Heart right ventricle (tissue), 16 donors: ENCODE data around the gene TMEM184C. TPM values are rescaled to one million over a fixed set of nuclear protein-coding genes. Genes with fewer than 3 reads are reported as not detected.

Source experiments
- ATAC-seq, 8 donors: fragments of 200-7000 bp; cut with Tn5 transposase; one replicate each; pipeline ENCODE4 v1.9.1; 2020; ENCODE audit warnings: mild to moderate bottlenecking in 8 of 8, moderate library complexity in 8 of 8, moderate number of reproducible peaks in 1 of 8
- DNase-seq, 2 donors: peaks; one replicate each; pipeline ENCODE4 v3.0.0-alpha.2; 2020
- H3K27ac ChIP-seq, 10 donors: fragments of 200-600 bp; sonication (generic) in 2 of 10; one replicate each; pipeline versions ENCODE4 v1.5.0 to v1.8.0; 2020 to 2022; ENCODE audit warnings: mild to moderate bottlenecking in 3 of 10
- H3K27me3 ChIP-seq, 7 donors: fragments of 200-600 bp; one replicate each; pipeline ENCODE4 v1.8.0; 2021 to 2022; ENCODE audit warnings: mild to moderate bottlenecking in 2 of 7
- H3K36me3 ChIP-seq, 9 donors: fragments of 200-600 bp; sonication (generic) in 1 of 9; one replicate each; pipeline versions ENCODE4 v1.5.0 to v1.8.0; 2020 to 2022; ENCODE audit warnings: mild to moderate bottlenecking in 2 of 9
- H3K4me1 ChIP-seq, 9 donors: fragments of 200-600 bp; sonication (generic) in 1 of 9; one replicate each; pipeline versions ENCODE4 v1.5.0 to v1.8.0; 2020 to 2022; ENCODE audit warnings: mild to moderate bottlenecking in 4 of 9
- H3K4me3 ChIP-seq, 10 donors: fragments of 200-600 bp; sonication (generic) in 2 of 10; one replicate each; pipeline versions ENCODE4 v1.5.0 to v1.8.0; 2020 to 2022; ENCODE audit warnings: mild to moderate bottlenecking in 7 of 10, moderate library complexity in 2 of 10
- H3K9me3 ChIP-seq, 11 donors: fragments of 200-600 bp in 10 of 11; sonication (generic) in 2 of 11; one replicate each; pipeline versions ENCODE4 v1.5.0 to v1.8.0; 2013 to 2022; ENCODE audit warnings: mild to moderate bottlenecking in 2 of 11, control low read depth in 1 of 11, moderate library complexity in 1 of 11
- WGBS, 2 donors: extraction: QIAGEN DNeasy Blood & Tissue Kit; methylation state at CpG; one replicate each; pipeline ENCODE4 v1.1.7; 2013; ENCODE audit warnings: inconsistent platforms in 1 of 2; 5-methylcytosine and 5-hydroxymethylcytosine counted together
- intact Hi-C, 10 donors: fragments of 100-400 bp; cut with DNase I; formaldehyde crosslinking; loops; one replicate each; pipeline versions ENCODE4 v1.11.1 to v1.14.2; 2022
- polyA plus RNA-seq, 2 donors: library from polyadenylated mRNA; stranded (reverse); fragments of 200-250 nt; gene quantifications; one replicate each; pipeline ENCODE4 v1.2.3, GENCODE V29; 2013
- total RNA-seq, 10 donors: library from RNA; stranded (reverse); fragmentation: NEBNext Ultra II Directional in 3 of 10; extraction: Animal tissue kit (Norgen Biotek cat#: 25700) in 3 of 10; gene quantifications; one replicate each; pipeline versions ENCODE4 v1.2.1 to v1.2.4, GENCODE V29; 2021 to 2023
- TF ChIP-seq, protein P1 (sequence below), 9 donors: fragments of 200-600 bp; sonication (generic) in 2 of 9; IDR thresholded peaks; one replicate each; pipeline versions ENCODE4 v1.5.0 to v1.8.0; 2021 to 2022; ENCODE audit warnings: antibody characterized with exemption in 9 of 9, mild to moderate bottlenecking in 5 of 9, moderate library complexity in 1 of 9
- donor health status: Arrhythmogenic right ventricular cardiomyopathy.
- donor health status: ischemic (EF 13 %, LVEDD 7.1; RV severe dilation, severe dysfunction).
- donor health status: healthy with polysubstance abuse.
- donor health status: DM: no; HTN: yes; CAD: no.
- donor health status: DM: no; HTN: no; CAD: no.
- donor health status: ischemic (EF 25% LVEDD 6.9; RV normal size, moderate dysfunction).
- donor health status: ischemic (EF 25% LVEDD 5.7; RV mildly dilated, moderate dysfunction).
- donor health status: healthy.
- donor health status: DM: yes; HTN: yes; CAD: no.
- donor health status: Ischemic cardiomyopathy.
- donor health status: ischemic (EF 35%, LVEDD 5.7; RV mildly dilated, moderate dysfunction).
- donor health status: nonischemic (EF 11% LVEDD 7.7; RV severe dilation, severe dysfunction).
- donor health status: DM: yes; HTN: yes; CAD: no.
- donor health status: PGD.
- donor health status: ischemic (EF 29% LVEDD 5.4; RV normal size, mild dysfunction).
- donor health status: nonischemic (EF 23%, LVEDD 6.1; RV moderate dilation, normal function).

The TMEM184C gene
- total and polyA plus RNA-seq, 12 donors, result 3.2 to 30.5 (median 21.1) TPM

DNA sequence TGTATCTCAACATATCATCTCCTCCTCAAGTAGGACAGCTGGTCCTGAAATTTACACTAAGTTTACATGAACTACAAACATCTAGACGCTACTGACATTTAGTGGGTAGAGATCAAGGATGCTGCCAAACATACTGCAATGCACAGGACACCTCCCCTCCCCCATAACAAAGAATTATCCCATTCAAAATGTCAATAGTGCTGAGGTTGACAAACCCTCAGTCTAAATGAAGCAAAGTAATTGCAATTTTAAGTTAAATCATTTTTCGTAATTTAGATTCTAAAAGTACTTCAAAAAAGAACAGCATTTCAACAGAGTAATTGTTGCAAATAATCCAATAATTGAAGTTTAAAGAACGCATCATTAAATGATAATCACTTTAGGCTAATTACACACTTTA lies 65.6 kb downstream of the TMEM184C start:
- Histone ChIP-seq H3K9me3 (no peaks in the 10 kb centered on the region), H3K4me1 (peaks cover 0 to 30% (median 21%) of the 10 kb centered on the region in 9 donors), H3K27ac (peak overlapping the region in 5 of 10 donors; percentile 88 to 95 (median 94)), H3K4me3 (peak overlapping the region; percentile 51 to 96 (median 78)), H3K27me3 (no peaks in the 10 kb centered on the region), H3K36me3 (peaks cover 0 to 23% (median 0%) of the 10 kb centered on the region in 9 donors)
- ATAC-seq (no peak), DNase-seq (no peak)
- TF ChIP-seq, protein P1, sequence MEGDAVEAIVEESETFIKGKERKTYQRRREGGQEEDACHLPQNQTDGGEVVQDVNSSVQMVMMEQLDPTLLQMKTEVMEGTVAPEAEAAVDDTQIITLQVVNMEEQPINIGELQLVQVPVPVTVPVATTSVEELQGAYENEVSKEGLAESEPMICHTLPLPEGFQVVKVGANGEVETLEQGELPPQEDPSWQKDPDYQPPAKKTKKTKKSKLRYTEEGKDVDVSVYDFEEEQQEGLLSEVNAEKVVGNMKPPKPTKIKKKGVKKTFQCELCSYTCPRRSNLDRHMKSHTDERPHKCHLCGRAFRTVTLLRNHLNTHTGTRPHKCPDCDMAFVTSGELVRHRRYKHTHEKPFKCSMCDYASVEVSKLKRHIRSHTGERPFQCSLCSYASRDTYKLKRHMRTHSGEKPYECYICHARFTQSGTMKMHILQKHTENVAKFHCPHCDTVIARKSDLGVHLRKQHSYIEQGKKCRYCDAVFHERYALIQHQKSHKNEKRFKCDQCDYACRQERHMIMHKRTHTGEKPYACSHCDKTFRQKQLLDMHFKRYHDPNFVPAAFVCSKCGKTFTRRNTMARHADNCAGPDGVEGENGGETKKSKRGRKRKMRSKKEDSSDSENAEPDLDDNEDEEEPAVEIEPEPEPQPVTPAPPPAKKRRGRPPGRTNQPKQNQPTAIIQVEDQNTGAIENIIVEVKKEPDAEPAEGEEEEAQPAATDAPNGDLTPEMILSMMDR (IDR thresholded peaks at IDR 0.05), result no peak
- intact Hi-C loops, result loop anchor here in 1 of 10 donors (5.0 kb wide), 1 partner anchor 65 kb away; the partner anchor contains the start of gene TMEM184C
- 76% methylated on average over 3 of the region's 3 CpGs for WGBS, 2 donors

DNA sequence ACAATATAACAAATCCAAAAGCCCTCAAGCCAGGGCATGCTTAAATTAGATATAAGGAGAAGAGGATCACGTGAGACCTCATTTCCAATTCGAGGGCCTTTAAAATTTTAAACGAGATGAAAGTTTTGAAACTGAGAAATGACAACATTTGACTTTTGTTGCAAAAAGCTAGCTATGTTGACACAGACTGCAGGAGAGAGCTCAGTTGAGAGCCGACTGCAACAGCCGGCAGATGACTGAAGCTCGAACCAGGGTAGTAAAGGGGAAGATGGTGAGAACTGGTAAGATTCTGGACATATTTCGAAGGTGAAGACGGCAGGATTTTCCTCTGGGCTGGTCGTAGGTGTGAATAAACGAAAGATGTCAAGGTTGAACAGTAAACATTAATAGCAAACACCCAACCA lies 66.0 kb downstream of the TMEM184C start:
- H3K27me3 ChIP-seq, result no peaks in the 10 kb centered on the region
- peak overlapping the region; percentile 51 to 96 (median 78) for H3K4me3 ChIP-seq
- WGBS, 2 donors, result 2 to 3% methylated on average over 10 of the region's 10 CpGs
- no peaks in the 10 kb centered on the region for H3K9me3 ChIP-seq
- intact Hi-C loops, result loop anchor here in 1 of 10 donors (5.0 kb wide), 1 partner anchor 66 kb away; the partner anchor contains the start of gene TMEM184C
- TF ChIP-seq, protein P1 (IDR thresholded peaks at IDR 0.05), result no peak
- DNase-seq (no peak), ATAC-seq (peak in 6 of 8 donors; percentile 26 to 53 (median 44))
- peak overlapping the region; percentile 7 to 95 (median 88) for H3K27ac ChIP-seq
- peaks cover 0 to 19% (median 0%) of the 10 kb centered on the region in 9 donors for H3K36me3 ChIP-seq
- H3K4me1 ChIP-seq, result peaks cover 0 to 27% (median 17%) of the 10 kb centered on the region in 9 donors

DNA sequence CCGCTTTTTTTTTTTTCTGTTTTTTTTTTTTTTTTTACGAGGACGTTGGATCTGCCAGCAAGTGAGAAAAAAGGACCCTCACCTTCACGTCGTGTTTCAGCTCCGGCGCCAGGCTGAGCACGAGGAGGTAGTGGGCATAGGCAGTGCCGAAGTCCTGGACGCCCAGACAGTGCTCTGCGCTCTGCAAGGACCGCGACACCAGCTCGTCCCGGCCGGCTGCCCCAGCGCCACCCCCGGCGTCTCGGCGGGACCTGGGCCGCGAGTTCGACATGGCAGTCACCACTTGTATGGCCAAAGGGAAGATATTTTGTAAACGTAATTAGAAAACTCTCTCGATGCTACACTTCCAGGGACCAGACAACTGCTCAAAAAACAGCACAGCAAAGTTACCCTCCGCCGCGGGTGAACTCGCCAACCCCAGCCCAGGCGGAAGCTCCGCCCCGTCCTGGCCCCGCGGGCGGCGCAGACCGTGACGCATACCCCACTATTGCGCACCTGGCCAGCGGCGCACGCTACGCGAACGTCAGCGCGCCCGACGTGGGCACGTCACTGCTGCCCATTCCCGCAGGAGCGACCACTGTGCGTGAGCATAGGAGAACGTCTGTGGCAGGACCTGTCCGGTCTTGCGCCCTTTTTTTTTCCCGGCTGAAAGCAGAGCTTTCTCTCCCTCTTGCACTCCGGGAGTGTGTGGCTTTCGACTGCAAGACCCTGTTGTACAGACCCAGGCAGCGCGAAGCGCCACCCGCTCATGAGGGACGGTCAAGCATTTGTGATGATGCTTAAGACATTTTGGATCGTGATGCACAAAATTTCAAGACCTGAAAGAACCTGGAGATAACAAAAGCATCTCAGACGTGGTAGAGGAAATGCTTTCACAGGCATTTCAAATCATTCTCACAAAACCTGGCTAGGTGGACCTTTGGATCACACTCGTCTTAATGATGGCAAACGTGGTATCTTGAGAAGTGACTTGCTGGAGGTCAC lies 66.8 kb downstream of the TMEM184C start, which contains the start of gene PRMT9:
Gene PRMT9 (minus strand): TSS at position 447 of the 984 bp plus-strand sequence. CDS start 176 bp downstream, at position 271.
- ATAC-seq (peak; percentile 99 to 100 (median 100)), DNase-seq (peak; percentile 91 to 93)
- Histone ChIP-seq H3K27me3 (no peaks in the 10 kb centered on the region), H3K27ac (peak within 1 kb of the TSS; percentile 76 to 95 (median 88)), H3K36me3 (peaks cover 0 to 12% (median 0%) of the 10 kb centered on the region in 9 donors), H3K9me3 (no peaks in the 10 kb centered on the region), H3K4me3 (peak within 1 kb of the TSS; percentile 51 to 96 (median 78)), H3K4me1 (peaks cover 0 to 24% (median 16%) of the 10 kb centered on the region in 9 donors)
- WGBS, 2 donors, result 0 to 1% methylated on average over 69 of the region's 69 CpGs
- intact Hi-C loops, result loop anchor here in 1 of 10 donors (5.0 kb wide), 1 partner anchor 67 kb away; the partner anchor contains the start of gene TMEM184C
- TF ChIP-seq, protein P1 (IDR thresholded peaks at IDR 0.05), result no peak

DNA sequence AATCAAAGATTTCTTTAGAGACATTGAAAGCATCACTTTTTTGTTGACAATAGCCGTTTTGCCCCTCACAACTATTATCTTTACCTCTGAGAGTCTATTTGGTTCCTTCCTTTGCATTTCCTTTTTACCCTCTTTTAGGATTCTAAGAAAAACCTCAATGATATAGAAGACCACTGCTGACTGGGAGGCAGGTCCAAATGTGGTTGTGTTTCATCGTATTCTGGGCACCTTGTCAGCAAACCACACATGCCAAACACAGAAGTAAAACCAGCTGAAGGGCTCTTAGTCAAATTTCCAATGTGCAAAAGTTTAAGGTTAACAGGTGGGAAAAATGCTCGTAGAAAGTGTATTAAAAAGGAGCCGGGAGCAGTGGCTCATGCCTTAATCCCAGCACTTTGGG lies 71.9 kb downstream of the TMEM184C start:
- intact Hi-C loops, result no loop called here
- Histone ChIP-seq H3K4me1 (peaks cover 0 to 7% (median 6%) of the 10 kb centered on the region in 9 donors), H3K36me3 (no peaks in the 10 kb centered on the region), H3K9me3 (no peaks in the 10 kb centered on the region), H3K27me3 (no peaks in the 10 kb centered on the region), H3K4me3 (no peak overlapping the region), H3K27ac (no peak overlapping the region)
- DNase-seq, result no peak
- TF ChIP-seq, protein P1 (IDR thresholded peaks at IDR 0.05), result no peak
- no peak for ATAC-seq
- WGBS, 2 donors, result 67 to 73% methylated on average over 4 of the region's 4 CpGs
